Activated T-cell treated with anti-CD3 and anti-CD28 coated beads, Interleukin-2, amount 50 U/mL, for 24 hours (primary cell): ENCODE measurements around the gene PRR7.
A peak's percentile ranks its signal among the peaks of the same experiment; 100 is the strongest.

Source experiments
- DNase-seq: peaks from one replicate; pipeline ENCODE4 v3.0.0-alpha.2; 2020
- H3K27ac Mint-ChIP-seq: 2 replicates; pipeline ENCODE4 v1.8.0; 2020; ENCODE audit warnings: mild to moderate bottlenecking, mixed read lengths
- H3K27me3 Mint-ChIP-seq: 2 replicates; pipeline ENCODE4 v1.8.0; 2020; ENCODE audit warnings: mixed read lengths
- H3K36me3 Mint-ChIP-seq: 2 replicates; pipeline ENCODE4 v1.8.0; 2020; ENCODE audit warnings: low read depth, mixed read lengths
- H3K4me1 Mint-ChIP-seq: 2 replicates; pipeline ENCODE4 v1.8.0; 2020; ENCODE audit warnings: low read depth, mixed read lengths
- H3K4me3 Mint-ChIP-seq: 2 replicates; pipeline ENCODE4 v1.8.0; 2020; ENCODE audit warnings: mild to moderate bottlenecking, moderate library complexity, mixed read lengths
- H3K9me3 Mint-ChIP-seq: 2 replicates; pipeline ENCODE4 v1.8.0; 2020; ENCODE audit warnings: mixed read lengths

PRR7 gene, protein sequence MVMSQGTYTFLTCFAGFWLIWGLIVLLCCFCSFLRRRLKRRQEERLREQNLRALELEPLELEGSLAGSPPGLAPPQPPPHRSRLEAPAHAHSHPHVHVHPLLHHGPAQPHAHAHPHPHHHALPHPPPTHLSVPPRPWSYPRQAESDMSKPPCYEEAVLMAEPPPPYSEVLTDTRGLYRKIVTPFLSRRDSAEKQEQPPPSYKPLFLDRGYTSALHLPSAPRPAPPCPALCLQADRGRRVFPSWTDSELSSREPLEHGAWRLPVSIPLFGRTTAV

DNA sequence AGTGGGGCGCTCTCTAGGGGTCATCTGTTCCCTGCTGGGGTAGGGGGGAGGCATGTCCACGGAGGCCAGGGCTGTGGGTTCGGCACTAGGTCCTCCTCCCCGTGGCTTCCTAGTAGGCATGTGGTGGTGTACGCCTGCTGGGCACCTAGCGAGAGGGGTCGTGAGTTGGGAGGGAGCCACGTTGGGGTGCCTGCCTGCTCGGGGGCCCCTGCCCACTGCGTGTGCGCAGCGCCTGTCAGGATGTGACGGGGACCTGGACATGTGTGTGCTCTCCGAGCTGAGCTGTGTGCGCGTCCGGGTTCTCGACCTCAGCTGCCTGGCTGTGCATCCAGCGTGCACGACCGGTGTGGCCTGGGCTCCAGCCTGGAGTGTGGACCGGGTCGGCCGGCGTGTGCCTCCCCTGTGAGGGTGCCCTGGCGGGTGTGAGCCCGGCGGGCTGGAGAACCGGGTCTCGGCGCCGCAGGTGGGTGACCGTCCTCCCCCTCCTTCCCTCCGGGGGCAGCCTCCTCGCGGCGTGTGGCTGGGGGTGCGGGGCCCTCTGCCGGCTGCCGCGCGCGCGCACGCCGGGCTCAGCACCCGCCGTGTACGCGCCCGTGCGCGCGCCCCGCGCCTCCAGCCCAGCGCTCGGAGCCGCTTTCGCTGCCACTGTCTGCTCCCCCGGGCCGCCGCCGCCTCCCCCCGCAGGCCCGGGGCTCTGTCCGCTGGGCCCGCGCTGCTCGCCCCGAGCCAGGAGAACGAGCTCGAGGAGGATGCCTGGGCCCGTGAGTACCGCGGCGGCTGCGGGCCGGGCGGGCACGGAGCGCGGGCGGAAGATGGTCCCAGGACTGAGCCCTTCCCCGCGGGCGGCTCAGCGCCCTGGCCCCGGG lies at the start of gene PRR7:
Gene PRR7 (plus strand): TSS at position 615 of the 866 bp plus-strand sequence. CDS start 8,254 bp downstream, outside the sequence.
- H3K36me3 Mint-ChIP-seq, result peaks cover 26% of the 10 kb centered on the region
- peak; percentile 86 for DNase-seq
- H3K4me1 Mint-ChIP-seq, result peaks cover 62% of the 10 kb centered on the region
- no peaks in the 10 kb centered on the region for H3K27me3 Mint-ChIP-seq
- H3K4me3 Mint-ChIP-seq, result peak within 1 kb of the TSS; percentile 70
- H3K9me3 Mint-ChIP-seq, result no peaks in the 10 kb centered on the region
- H3K27ac Mint-ChIP-seq, result peak within 1 kb of the TSS; percentile 91

DNA sequence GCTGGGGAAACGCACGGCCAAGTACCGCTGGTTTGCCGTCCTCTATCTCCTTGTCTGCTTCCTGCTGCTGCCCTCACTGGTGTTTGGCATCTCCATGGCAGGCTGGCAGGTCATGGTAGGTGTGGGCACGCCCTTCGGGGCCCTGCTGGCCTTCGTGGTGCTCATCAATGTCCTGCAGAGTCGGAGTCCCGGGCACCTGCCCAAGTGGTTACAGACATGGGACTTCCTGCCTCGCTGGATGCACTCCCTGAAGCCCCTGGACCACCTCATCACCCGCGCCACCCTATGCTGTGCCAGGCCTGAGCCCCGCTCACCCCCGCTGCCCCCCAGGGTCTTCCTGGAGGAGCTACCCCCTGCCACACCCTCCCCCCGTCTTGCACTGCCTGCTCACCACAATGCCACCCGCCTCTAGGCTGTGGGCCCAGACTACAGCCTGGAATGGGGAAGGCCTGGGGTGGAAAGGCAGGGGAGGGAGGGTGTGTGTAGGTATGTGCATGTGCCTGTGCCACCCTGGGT lies 48.7 kb upstream of the PRR7 start:
- Mint-ChIP-seq H3K9me3 (no peaks in the 10 kb centered on the region), H3K4me1 (peaks cover 11% of the 10 kb centered on the region), H3K36me3 (no peaks in the 10 kb centered on the region), H3K27me3 (peaks cover 19% of the 10 kb centered on the region), H3K27ac (no peak overlapping the region), H3K4me3 (no peak overlapping the region)
- DNase-seq, result no peak

DNA sequence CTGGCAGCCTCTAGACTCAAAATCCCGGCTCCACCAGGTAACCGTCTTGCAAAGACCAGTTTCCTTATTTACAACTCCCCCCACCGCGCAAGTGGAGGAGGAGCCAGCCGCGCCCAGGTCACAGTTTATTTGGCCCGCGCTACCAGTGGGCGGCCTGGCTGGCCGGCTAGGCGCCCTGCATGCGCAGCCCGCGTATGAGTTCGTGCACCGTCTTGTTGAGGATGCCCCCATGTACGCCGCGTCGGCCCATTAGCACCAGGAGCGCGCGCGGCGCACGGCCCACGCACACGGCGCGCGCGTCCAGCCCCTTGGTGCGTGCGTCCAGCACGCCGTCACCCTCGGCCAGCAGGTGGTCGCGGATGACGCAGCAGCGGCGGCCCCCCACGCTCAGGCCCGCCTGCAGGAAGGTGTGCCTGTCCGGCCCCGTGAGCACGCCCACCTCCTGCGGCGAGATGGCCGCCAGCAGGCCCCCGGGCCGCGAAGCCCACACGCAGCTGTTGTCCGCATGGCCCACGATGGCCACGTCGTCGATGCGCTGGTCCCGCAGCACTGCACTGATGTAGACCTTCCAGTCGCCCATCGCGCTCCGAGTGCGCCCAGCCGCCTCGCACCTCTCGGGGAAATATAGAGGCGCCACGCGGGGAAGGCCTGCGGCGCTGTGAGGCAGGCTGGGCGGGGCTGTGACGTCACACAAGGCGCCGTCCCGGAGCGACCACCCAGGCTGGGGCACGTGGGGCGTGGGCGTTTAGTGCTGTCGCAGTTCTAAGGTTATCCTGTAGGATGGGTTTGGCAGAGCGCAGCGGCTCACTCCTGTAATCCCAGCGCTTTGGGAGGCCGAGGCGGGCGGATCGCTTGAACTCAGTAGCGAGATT lies 46.4 kb upstream of the PRR7 start, which contains the start of gene PFN3:
Gene PFN3 (minus strand): TSS at position 665 of the 872 bp plus-strand sequence. CDS start 85 bp downstream, at position 580.
- H3K4me3 Mint-ChIP-seq, result no peak within 1 kb of the TSS
- peaks cover 28% of the 10 kb centered on the region for H3K4me1 Mint-ChIP-seq
- DNase-seq, result no peak

DNA sequence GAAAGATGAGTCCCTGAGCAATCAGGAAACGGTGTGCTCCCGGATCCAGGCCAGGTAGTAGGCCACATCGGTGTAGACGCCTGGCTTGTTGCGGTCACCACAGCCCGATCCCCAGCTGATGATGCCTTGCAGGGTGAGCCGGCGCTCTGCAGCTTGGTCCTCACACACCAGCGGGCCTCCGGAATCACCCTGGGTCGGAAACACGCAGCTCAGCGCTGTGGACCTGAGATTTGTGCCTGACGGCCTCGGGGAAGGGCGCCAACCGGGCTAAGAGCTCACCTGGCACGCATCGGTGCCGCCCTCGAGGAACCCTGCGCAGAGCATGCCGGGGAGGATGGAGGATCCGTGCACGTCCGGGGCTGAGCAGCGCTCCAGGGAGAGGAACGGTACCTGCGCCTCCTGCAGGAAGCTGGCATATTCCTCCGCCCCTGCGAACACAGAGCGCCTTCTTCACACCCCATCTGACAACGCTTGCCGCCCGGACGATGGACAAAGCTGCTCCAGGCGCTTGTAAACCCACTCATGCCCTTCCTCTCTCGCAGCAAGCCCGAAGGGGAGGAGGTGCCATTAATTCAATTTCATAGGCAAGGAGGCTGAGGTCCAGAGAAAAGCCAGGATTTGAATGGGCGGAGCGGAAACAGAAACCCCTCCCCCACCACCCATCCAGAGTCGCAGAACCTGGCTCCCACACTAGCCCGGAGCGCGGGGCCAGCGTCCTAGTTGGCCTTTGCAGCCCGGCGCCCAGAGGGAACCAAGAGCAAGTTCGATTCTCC lies 44.2 kb upstream of the PRR7 start:
- Mint-ChIP-seq H3K9me3 (no peaks in the 10 kb centered on the region), H3K36me3 (no peaks in the 10 kb centered on the region), H3K4me3 (peak overlapping the region; percentile 77), H3K4me1 (peaks cover 33% of the 10 kb centered on the region), H3K27ac (peak overlapping the region; percentile 30), H3K27me3 (peaks cover 27% of the 10 kb centered on the region)
- peak; percentile 79 for DNase-seq

More for the DNA sequence above, 46.4 kb upstream of the PRR7 start, which contains the start of gene PFN3:
- Mint-ChIP-seq H3K36me3 (no peaks in the 10 kb centered on the region), H3K27ac (no peak within 1 kb of the TSS), H3K27me3 (peaks cover 27% of the 10 kb centered on the region), H3K9me3 (no peaks in the 10 kb centered on the region)

DNA sequence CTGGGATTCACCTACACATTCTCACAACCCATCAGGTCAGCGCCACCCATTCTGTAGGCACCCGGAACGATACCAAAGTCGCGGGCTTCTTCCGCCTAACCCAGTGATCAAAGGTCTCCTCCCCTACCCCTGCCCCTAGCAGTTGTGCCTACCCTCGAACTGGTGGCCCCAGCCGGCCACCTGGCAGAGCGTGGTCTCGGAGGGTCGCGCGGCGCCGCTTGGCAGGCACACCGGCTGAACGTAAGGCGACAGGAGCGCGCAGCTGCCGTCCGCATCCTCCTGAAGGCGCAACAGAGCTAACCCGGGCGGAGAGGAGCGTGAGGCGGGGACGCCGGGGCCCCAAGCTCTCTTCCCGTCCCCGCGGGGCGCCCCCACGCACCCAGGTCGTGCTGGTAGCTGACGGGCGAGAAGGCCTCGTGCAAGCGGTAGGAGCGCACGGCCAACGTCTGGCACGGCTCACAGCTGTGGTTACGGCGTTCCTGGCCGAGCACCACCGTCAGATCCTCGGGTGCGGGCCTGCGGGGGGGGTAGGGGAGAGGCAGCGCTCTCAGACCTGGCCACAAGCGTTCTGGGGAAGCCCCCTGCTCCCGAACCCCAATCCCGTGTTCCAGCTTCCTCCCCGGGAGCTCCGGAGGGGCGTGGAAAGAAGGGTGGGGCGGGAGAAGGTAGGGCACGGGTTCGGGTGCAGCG lies 43.4 kb upstream of the PRR7 start:
- peaks cover 27% of the 10 kb centered on the region for H3K27me3 Mint-ChIP-seq
- DNase-seq, result no peak
- peak overlapping the region; percentile 30 for H3K27ac Mint-ChIP-seq
- H3K4me3 Mint-ChIP-seq, result peak overlapping the region; percentile 77
- no peaks in the 10 kb centered on the region for H3K36me3 Mint-ChIP-seq
- peaks cover 33% of the 10 kb centered on the region for H3K4me1 Mint-ChIP-seq
- H3K9me3 Mint-ChIP-seq, result no peaks in the 10 kb centered on the region

DNA sequence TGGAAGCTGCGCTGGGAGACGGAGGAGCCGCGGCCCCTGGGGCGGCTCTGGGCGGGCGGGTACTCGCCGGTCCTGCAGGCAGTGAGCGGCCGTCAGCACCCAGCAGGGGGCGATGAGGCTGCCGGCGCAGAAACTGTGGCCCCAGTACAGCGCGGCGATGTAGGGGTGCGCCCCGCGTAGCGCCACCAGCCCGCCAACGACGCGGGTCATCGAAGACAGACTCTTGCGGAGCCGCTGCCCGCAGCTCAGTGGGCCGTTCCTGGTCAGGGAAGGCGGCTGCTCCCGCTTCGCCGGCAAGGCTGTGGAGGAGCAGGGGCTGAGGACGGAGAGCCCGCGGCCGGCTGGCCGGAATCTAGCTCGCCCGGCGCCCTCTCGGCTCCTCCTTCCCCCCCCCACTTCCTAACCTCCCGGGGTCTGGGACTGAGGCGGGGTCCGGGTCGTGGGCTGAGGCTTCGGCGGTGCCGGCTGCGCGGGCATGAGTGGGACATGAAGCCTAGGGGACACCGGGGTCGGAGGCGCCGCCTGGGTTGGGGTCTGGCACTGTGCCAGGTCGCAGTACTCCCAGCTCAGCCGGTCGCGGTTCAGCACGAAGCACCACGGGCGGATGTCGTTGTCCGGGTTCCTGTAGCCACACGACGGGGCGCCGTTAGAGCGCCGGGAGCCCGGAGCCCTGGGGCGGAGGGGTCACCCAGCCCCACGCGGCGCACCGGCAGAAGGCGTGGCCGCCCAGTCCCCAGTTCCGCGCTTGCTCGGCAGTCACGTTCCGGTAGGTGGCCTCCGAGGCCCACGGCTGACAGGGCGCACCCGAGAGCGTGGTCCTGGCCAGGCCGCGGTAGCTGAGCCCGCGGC lies 42.6 kb upstream of the PRR7 start:
- peak overlapping the region; percentile 66 for H3K27ac Mint-ChIP-seq
- peak overlapping the region; percentile 77 for H3K4me3 Mint-ChIP-seq
- no peaks in the 10 kb centered on the region for H3K36me3 Mint-ChIP-seq
- DNase-seq, result peak; percentile 90
- H3K27me3 Mint-ChIP-seq, result peaks cover 27% of the 10 kb centered on the region
- peaks cover 33% of the 10 kb centered on the region for H3K4me1 Mint-ChIP-seq
- no peaks in the 10 kb centered on the region for H3K9me3 Mint-ChIP-seq

DNA sequence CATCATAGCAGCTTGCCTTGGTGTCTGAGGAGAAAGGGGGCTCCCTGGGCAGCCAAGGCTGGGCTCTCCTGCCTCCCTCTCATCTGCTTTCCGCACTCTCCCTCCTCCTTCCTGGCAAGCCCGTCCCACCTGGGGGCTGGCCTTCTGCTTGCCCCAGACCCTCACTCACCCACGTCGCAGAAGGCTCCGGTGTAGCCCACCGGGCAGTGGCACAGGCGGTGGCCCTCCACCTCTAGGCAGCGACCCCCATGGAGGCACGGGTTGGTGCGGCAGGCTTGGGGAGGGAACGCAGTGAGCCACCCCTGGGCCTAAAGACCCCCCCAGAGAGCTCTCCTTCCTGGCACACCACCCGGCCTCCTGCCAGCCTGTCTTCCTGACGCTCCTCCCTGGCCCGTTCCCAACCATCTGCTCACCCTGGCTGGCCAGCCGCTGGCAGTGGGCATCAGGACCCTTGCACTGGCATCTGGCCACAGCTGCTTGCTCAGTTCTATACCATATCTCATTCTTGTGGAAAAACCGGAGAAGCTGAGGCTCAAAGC lies 41.9 kb upstream of the PRR7 start:
- peak overlapping the region; percentile 77 for H3K4me3 Mint-ChIP-seq
- H3K27ac Mint-ChIP-seq, result peak overlapping the region; percentile 66
- no peak for DNase-seq
- H3K36me3 Mint-ChIP-seq, result no peaks in the 10 kb centered on the region
- no peaks in the 10 kb centered on the region for H3K9me3 Mint-ChIP-seq
- H3K27me3 Mint-ChIP-seq, result peaks cover 27% of the 10 kb centered on the region
- H3K4me1 Mint-ChIP-seq, result peaks cover 35% of the 10 kb centered on the region

DNA sequence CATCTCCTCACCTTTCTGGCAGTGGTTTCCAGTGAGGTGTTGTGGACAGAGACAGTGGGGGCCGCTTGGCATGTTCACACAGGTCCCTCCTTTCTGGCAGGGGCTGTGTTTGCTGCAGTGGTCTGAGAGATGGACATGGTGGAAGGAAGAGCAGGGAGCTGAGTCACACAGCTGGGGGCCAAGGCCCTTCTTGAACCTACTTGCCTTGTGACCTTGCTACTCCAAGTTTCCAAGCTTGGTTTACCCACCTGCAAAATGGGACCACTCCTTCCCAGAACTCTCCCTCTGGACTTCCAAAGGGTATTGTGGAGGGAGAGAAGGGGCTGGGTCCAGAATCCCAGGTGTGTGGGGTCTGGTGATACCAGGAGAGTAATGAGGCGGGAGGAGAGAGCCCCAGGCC lies 41.3 kb upstream of the PRR7 start:
- peak overlapping the region; percentile 15 for H3K4me3 Mint-ChIP-seq
- peaks cover 27% of the 10 kb centered on the region for H3K27me3 Mint-ChIP-seq
- DNase-seq, result no peak
- H3K9me3 Mint-ChIP-seq, result no peaks in the 10 kb centered on the region
- H3K27ac Mint-ChIP-seq, result peak overlapping the region; percentile 20
- H3K36me3 Mint-ChIP-seq, result no peaks in the 10 kb centered on the region
- H3K4me1 Mint-ChIP-seq, result peaks cover 35% of the 10 kb centered on the region

DNA sequence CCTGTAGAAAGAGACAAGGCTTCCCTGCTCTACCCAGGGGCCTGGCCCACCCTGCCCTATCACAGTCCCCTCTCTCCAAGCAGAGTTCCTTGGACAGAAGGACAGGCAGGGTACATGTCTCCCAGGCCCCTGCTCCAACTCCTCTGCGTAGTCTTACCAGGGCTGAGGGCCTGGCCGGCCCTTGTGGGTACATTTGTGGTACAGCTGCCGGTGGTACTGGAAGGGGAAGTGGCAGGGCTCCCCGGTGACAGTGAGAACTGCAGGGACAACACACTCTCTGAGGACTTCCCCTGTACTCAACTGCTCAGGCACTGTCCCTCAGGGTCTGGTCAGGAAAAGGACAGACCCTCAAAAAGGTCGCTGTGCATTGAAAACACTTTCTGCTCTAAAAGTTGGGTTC lies 40.8 kb upstream of the PRR7 start:
- no peak overlapping the region for H3K4me3 Mint-ChIP-seq
- H3K36me3 Mint-ChIP-seq, result no peaks in the 10 kb centered on the region
- H3K27ac Mint-ChIP-seq, result no peak overlapping the region
- peaks cover 40% of the 10 kb centered on the region for H3K4me1 Mint-ChIP-seq
- peaks cover 27% of the 10 kb centered on the region for H3K27me3 Mint-ChIP-seq
- no peak for DNase-seq
- H3K9me3 Mint-ChIP-seq, result no peaks in the 10 kb centered on the region

DNA sequence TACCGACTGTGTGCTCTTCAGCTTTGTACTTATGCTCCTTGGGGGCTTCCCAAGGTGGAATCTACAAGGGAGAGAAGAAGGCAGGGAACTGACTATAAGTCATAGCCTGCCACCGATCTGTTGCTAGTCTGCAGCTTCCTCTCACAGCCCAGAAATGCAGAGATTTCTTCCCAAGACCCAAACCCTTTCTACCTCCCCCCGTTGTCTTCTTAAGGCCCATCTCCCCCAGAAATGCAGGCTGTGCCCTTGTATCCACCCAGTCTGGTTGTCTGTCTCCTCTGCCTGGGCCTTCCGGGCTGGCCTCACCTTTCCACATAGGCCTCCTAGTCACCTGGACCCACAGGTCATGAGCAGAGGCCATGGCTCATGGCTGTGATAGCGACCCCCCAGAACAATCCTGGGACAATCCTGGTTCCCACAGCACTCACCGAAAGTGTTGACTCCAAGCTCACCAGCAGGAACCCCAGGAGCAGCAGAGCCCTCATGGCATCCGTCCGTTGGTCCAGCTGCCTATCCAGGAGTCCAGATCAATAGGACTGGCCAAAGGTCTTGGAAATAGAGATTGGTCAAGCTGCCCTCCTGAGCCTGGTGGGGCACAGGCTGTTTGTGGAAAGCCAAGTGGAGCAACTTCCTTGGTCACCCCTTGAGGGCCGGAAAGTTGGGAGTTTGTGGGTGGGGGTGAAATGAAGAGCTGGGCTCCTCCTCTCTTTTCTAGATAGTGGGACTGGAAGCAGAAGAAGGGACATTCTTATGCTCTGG lies 37.4 kb upstream of the PRR7 start, which contains the start of gene F12:
Gene F12 (minus strand): TSS at position 522 of the 759 bp plus-strand sequence. CDS start 37 bp downstream, at position 485.
- no peak within 1 kb of the TSS for H3K27ac Mint-ChIP-seq
- H3K36me3 Mint-ChIP-seq, result no peaks in the 10 kb centered on the region
- no peaks in the 10 kb centered on the region for H3K9me3 Mint-ChIP-seq
- H3K4me3 Mint-ChIP-seq, result no peak within 1 kb of the TSS
- H3K27me3 Mint-ChIP-seq, result no peaks in the 10 kb centered on the region
- DNase-seq, result no peak
- peaks cover 44% of the 10 kb centered on the region for H3K4me1 Mint-ChIP-seq

DNA sequence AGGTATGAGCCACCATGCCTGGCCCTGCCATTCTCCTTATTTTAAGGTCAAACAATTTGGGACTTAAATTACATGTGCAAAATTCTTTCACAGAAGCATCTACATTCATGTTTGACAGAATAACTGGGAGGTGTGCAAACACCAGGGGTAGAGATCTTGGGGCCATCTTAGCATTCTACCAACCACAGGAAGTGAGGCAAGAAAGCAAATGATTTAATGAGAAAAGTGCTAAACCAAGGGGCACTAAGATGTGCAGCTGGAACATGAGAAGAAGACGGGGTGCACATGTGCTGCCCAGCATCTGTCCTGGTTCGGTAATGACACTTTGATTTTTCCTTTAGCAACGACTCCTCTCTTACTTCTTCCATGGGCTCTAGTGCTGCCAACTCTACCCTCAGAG lies 36.0 kb upstream of the PRR7 start:
- peaks cover 38% of the 10 kb centered on the region for H3K4me1 Mint-ChIP-seq
- no peaks in the 10 kb centered on the region for H3K36me3 Mint-ChIP-seq
- no peaks in the 10 kb centered on the region for H3K27me3 Mint-ChIP-seq
- no peak overlapping the region for H3K4me3 Mint-ChIP-seq
- H3K27ac Mint-ChIP-seq, result no peak overlapping the region
- no peak for DNase-seq
- H3K9me3 Mint-ChIP-seq, result no peaks in the 10 kb centered on the region
